Hematopoietic multipotent progenitor cell treated with erythropoietin and hydrocortisone succinate and interleukin-3 and kit ligand, for 17 days (in vitro differentiated cells): ENCODE measurements around the gene TFDP1.

Experiments used
- DNase-seq: peaks from one replicate; pipeline ENCODE4 v3.0.0-alpha.2; 2015; ENCODE audit warnings: low spot score

Gene TFDP1

GRCh38 chr13:113666951-113667701 is 82.6 kb downstream of the TFDP1 start, which contains the start of gene GRK1:
Gene GRK1 (plus strand): TSS chr13:113667219. CDS start chr13:113667387, 168 bp downstream.
- DNase-seq: no peak

DNA sequence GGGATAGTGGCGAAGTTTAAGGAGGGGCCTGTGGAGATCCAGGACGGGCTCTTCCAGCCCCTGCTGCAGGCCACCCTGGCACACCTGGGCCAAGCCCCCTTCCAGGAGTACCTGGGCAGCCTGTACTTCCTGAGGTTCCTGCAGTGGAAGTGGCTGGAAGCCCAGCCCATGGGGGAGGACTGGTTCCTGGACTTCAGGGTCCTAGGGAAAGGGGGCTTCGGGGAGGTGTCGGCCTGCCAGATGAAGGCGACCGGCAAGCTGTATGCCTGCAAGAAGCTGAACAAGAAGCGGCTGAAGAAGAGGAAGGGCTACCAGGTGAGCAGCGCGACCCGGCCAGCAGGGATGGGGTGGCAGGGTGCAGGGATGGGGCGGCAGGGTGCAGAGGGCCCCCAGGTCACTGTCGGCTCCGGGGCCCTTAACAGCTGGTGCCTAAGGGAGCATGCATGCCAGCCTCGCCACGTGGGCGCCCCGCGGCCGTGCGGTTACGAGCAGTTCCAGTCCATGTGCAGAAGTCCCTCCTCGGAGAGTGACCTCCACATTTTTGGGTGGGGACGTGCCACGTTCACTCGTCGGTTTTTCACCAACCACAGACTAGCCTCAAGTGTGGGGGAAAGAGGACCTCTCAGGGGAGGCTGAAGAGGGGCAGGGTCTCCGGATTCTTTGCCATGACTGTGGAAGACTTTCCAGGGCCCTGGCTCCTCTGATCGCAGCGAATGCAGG is 83.4 kb downstream of the TFDP1 start:
- DNase-seq: no peak

- DNase-seq: no peak
These were observed 84.0 kb downstream of the TFDP1 start for GRCh38 chr13:113668491-113668971.

- no peak for DNase-seq
These were observed 84.7 kb downstream of the TFDP1 start for GRCh38 chr13:113669231-113669754.

- DNase-seq: no peak
These were observed 85.3 kb downstream of the TFDP1 start for GRCh38 chr13:113669755-113670341.

GRCh38 chr13:113670541-113670940 is 86.0 kb downstream of the TFDP1 start:
- DNase-seq: no peak

DNA sequence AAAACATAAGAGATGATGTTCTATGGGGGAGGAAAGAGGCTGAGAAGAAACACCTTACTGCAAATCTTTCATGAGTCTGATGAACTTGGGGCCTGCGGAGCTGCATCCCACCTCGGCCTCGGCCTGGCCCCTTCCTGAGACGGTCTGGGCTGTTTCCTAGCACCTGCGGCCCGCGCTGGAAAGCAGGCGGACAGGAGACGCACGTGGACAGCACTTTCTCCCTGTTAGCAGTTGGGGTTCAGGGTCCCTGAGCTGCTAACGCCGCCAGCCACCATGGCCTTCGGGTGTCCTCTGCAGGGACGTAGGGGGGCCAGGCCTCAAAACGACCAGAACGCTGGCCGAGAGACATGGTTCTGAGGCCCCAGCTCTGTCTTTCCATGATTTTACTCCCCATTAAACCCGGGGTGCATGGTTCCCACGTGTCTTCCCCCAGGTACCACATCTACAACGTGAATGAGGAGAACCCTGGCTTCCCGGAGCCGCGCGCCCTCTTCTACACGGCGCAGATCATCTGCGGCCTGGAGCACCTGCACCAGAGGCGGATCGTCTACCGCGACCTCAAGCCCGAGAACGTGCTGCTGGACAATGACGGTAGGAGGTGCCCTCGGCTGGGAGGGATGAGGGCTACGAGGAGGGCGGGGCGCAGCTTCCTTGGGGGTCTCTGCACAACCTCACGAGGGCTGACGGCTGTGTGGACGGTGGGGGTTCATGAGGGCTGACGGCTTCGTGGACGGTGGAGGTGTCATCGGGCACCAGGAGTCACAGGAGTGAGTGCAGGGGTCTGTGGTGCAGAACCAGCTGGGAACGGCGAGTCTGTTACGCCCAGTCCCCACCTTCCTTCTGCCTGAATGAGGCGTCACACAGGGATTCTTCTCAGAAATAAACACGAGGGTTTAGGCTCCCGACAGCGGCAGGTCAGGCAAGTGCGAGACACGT is 86.8 kb downstream of the TFDP1 start:
- no peak for DNase-seq

DNA sequence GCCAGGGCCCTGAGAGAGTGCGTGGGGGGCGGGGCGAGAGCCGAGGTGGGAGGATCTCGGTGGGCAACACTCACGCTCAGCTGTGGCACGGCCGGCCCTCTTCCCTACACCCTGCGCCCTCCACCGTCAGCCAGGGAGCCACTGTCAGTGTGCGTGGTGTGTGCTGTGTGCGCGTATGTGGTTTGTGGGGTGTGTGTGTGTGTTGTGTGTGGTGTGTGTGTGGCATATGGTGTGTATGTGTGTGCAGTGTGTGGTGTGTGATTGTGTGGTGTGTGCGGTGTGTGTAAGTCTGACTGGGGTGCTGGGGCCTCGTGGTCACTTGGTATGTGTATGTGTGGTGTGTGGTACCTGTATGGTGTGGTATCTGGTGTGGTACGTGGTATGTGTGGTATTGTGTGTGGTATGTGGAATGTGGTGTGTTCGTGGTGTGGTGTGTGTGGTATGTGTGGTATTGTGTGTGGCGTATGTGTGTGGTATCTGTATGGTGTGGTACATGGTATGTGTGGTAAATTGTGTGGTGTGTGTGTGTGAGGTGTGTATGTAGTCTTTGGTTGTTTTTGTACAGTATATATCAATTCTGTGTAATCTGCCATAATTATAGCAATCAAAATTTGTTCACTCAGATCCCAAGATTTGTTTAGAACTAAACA is 87.6 kb downstream of the TFDP1 start:
- no peak for DNase-seq
